NCI-H2171 treated with DMSO at 0.1 percent for 48 hours (cell line): Measurements from ENCODE around the gene LUZP1.

Experiments
- DNase-seq: peaks from one replicate; lab custom pipeline; 2025; lab: John Stamatoyannopoulos, UW

The LUZP1 gene

DNA sequence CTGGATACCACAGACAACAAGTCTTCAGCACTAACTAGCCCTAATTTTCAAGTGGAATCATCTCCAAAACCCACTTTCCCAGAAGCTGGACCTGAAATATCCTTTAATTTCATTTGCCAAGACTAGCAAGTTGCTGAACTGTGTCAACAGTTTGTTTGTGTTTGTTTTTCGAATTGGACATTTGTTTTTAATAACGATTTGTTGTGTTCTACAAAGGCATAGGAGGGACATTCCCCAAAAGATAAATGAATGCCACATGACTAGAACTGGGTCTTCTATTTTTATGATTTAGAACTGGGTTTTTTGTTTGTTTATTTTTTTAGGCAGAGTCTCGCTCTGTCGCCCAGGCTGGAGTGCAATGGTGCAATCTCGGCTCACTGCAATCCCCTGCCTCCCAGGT lies 17.9 kb downstream of the LUZP1 start:
- DNase-seq, result no peak

DNA sequence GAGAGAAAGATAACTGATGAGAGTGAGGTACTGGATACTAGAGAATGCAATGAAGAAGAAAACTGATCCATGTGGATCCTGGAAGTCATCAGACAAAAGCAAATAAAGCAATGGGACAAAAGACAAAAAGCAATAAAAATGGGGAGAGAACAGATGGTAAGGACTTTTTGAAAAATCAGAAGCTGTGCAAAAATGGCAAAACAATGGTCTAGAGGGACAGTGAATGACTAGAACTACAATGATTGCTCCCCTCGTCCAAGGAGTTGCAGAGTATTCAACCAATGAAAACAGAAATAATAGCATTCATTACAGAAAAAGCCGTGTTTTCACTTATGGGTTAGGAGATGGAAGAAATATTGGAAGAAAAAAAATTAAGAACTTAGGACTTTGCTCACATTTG lies 18.5 kb downstream of the LUZP1 start:
- peak; percentile 60 for DNase-seq

DNA sequence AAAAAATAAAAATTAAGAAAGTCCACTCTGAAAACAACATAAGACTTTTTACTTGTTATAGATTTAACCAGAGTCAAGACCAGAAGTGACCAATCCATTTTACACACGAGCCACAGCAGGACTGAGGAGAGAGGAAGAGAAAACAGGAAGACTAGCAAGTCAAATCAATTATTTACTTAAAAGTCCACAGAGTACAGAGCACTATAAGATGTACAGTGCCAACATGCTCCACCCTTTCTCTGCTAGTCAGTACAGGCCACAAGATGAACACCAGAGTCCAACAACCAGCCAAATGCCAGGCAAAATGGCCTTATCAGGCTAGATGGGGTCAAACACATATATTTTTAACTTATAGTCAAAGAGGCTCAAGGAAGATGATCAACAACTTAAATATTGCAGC lies 19.5 kb downstream of the LUZP1 start:
- no peak for DNase-seq

DNA sequence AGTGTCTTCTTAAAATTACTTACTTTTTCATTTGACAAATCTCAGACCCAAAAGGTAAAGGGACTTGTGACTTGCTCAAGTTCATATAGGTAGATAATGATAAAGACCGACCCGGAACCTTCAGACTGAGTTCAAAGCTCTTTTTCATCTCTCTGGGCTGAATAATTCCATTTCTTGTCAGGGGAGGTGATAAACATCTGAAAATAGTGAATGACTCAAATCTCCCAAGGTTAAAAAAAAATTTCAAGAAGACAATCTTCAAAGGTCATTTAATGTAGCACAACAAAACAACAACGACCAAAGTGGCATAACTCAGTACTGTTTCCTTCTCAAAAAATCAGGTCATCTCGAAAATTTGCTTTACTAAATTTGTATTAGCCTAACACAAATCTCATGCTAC lies 20.6 kb downstream of the LUZP1 start:
- DNase-seq, result no peak

DNA sequence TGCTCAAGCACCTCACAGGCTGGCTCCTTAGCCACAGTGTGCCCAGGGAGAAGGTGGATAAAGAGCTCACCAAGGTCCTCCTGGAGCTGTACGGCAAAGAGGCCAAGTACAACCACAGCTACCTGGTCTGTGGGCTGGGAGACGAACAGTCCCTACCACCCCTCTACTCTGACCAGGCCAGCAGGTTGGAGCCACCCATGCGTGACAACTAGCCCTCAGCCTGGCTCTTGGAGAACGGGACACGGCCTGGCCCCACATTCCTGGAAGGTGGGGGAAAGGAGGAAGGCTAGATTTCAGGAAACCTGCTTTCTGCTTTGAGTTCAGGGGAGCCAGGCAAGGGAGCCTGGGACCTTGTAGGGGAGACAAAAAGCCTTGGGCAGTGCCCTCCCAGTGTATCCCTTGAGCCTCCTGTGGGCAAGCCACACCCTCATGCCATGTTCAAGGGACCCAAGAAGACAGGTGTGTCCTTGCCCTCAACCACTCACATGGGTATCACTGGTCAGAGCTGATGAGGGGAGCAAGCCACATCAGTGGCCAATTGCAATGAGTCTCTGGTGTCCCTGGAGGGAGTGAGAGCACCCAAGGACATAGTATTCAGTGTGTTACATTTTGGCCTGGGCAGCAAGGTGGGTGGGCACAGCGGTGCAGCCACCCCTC lies 27.6 kb downstream of the LUZP1 start:
- no peak for DNase-seq

DNA sequence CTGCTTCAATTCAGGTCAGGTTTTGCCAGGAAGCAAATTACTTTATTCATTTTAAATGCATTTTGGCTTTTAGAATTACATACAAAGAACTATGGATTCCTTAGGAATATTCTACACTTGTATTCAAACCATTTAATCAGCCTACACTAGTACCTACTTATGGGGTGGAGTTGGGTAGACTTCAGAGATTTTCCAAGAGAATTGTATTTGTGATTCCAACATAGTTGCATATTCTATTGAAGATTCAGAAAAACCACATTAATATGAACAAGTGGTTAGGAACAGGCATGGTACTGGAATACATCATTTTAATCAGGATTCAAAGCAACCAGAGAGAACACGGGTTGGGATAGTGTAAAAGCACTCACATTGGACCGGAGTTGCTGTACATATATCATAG lies 33.4 kb downstream of the LUZP1 start:
- no peak for DNase-seq

DNA sequence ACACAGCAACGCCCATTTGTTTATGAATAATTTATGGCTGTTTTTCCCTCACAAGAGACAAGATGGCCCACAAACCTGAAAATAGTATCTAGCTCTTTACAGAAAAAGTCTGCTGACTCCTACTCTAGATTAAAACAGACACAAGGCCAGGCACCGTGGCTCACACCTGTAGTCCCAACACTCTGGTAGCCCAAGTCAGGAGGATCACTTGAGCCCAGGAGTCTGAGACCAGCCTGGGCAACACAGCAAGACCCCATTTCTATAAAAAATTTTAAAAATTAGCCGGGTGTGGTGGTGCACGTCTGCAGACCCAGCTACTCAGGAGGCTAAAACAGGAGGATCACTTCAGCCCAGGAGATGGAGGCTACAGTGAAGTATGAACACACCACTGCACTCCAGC lies 34.6 kb downstream of the LUZP1 start:
- no peak for DNase-seq

DNA sequence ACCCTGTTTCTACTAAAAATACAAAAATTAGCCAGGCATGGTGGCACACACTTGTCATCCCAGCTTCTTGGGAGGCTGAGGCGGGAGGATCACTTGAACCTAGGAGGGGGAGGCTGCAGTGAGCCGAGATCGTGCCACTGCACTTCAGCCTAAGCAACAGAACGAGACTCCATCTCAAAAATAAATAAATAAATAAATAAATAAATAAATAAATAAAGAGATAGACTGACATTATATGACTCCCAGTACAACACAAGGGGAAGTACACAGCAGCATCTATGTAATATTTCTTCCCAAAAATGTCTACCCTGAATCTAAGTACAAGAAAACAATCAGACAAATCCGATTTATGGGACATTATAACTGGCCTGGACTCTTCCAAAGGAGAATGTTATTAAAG lies 35.1 kb downstream of the LUZP1 start:
- no peak for DNase-seq

DNA sequence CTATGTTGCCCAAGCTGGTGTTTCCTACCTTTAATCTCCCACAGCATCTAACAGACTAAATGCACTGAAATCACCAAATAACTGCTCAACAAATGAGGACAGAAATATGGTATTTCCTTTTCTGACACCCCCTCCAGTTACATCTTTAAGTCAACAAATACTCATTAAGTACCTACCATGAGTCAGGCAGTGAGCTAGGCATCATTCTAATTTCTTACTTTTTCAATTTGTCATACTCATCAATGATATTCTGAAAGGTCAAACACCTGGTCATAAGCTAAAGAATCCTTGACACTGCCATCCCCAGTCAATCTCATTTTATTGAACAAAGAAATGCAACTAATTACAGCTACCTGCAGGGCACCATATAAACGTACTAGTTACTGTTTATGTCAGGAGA lies 36.6 kb downstream of the LUZP1 start:
- no peak for DNase-seq

DNA sequence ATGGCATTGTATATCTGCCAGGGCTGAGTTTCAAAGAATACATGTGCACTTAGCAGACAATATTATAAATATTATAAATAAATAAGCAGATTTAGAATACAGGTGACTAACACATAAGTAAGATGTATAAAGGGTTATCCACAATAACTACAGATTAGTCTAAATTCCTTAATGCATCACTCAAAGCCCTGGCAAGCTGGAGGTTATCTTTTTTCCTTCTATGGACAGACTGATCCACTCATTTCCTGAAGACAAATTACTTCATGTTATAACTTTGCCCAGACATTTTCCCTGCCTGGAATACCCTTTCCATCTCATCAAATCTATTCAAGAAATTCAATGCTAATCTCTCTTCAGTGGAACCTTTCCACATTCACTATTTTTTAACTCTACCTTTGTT lies 38.8 kb downstream of the LUZP1 start:
- DNase-seq, result no peak

DNA sequence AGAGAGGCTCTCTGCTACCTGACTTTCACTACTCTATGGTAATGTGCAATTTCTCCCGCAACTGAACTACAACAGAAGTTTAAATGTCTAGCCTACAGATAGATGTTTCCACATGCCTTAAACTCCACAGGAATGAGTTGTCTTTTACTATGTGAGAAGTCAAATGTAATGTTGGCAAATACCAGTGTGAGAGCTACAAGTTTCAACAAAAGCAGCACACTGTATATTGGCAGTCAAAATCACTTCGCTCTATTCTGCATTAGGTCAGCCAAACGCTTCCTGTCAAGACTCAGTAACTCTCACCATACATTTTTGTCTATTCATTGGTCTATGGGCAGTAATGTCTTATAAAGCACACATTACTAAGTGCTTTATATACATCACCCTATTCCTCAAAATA lies 41.9 kb downstream of the LUZP1 start:
- DNase-seq, result no peak

DNA sequence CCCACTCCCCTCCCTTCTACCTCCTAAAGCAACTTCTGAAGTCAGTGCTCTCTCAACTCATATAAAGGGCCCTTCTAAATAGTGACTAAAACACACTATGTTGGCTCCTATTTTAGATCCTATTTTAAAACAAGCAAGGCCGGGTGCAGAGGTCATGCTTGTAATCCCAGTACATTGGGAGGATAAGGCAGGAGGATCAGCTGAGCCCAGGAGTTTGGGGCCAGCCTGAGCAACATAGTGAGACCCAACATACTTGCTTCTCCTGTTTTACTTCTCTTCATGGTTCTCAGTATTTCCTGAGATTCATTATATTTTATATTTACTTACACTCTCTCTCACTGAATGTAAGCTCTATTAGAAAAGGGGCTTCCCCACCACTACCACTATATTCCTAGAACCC lies 42.5 kb downstream of the LUZP1 start:
- no peak for DNase-seq

DNA sequence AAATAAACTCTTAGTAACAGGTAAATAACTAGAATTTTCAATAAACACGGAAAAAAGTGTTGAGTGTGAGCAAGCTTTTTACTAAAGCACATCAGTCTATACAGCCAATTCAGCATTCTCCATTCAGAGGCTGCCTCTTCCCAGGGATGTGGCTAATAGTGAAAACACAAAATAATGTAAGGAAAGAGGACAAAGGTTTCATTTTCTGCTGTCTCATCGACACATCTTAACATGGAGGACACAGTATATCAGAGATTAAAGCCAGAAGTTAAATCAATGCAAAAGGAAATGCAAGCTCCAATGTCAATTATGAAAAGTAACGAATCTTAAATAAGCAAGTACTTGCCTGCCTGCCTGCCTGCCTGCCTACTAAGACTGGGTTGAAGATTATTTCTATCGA lies 43.2 kb downstream of the LUZP1 start:
- no peak for DNase-seq

DNA sequence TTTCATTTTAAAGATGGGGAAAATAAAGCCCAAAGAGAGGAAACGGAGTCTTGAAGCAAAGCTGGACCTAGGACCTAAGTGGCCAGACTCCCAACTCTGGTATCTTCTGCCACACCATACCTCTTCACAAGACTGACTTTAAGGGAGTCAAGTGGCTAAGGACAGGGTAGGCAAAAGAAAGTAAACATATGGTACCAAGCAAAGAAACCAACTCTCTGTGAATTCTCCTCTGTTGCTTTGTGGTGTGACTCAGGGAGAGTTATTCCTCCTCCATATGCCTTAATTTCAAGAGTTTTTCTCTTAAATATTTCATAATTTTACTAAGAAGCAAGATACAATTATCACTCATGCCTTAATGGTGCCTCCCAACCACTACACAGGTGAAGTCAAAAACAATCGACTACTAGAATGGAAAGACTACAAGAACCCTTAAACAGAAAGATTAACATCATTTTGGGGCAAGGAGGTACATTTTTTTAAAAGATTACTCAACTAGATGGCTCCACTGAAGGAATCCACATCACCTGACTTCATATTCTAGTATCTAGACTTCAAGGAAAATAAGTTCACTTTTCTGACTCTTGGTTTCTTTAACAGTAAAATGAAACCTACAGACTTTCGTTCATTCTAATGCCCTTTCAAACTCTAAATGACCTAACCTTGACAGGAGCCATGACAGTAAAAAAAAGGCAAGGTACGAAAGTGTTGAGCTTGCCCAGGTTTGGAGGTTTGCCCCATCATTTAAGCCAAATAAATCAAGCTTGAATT lies 44.2 kb downstream of the LUZP1 start:
- DNase-seq, result no peak

DNA sequence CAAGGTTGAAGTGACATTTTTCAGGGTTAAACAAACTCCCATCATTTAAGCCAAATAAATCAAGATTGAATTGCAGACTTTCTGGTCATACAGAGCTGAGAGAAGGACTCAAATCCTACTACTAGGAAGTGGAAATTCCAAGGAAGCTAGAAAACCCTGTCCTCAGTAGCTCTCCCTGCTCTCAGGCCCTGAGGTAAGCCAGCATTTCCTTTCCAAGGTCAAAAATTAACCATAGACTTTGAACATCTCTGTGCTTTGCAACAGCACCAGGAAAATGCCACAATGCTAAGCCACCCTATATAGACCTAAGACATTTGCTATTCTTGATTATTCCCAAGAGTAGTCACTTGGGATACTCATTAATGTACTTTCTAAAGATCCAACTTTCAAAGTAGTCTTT lies 45.1 kb downstream of the LUZP1 start:
- DNase-seq, result no peak

DNA sequence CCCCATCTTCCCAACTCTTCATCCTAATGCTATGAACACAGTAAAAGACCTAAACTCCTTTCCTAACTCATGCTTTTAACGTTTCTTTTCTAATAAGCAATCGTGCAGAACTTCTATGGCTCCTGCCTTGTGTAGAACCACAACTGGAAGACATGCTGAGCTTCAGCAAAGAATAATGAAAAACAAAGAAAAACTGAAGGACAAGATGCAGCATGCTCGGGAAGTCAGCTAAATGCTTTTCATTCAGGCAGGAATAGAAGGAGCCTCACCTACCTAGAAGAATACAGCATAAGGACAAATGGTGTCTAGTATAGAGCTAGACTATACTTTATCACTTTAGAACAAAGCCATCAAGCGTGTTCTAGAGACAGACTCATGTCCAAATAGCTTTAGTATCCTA lies 45.9 kb downstream of the LUZP1 start:
- no peak for DNase-seq

DNA sequence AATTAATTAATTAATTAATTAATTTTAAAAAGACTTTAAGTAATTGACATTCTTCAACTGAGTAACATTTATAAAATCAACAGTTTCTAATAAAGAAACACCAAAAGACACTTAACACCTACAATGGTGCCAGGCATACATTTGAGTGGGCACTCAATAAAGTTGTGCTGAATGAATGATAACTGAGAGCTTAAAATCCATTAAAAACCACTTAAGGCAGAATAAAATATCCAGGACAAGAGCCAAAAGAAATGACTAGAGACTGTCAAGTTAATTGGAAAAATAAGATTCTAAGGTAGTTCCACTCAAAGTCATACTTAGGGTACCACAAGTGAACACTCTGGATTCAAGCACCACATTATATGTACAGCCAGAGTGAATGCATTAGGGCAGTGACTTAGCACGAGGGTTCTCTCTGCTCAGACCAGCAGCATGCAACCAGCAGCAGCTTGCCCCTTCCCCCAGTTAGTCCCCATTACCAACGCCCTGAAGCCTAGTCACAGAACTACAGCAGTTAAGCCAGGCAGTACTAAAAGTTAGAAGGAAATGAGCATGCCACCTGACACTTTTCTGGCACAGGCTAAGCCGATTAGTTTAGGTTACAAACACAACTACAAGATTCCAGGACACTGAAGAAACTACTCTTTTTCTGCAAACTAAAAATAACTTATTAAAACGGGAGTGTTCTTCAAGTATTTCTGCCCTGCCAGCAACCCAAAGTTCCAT lies 46.5 kb downstream of the LUZP1 start:
- no peak for DNase-seq

DNA sequence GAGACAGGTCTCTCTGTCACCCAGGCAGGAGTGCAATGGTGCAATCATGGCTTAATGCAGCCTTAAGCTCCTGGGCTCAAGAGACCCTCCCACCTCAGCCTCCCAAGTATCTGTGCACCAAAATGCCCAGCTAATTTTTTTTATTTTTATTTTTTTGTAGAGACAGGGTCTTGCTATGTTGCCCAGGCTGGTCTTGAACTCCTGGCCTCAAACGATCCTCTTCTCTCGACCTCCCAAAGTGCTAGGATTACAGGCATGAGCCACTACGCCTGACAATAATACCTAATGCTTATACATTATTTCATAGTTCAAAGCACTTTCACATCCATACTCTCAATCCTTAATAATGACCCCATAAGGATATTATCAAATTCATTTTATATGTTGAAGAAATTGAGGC lies 48.3 kb downstream of the LUZP1 start:
- DNase-seq, result no peak

DNA sequence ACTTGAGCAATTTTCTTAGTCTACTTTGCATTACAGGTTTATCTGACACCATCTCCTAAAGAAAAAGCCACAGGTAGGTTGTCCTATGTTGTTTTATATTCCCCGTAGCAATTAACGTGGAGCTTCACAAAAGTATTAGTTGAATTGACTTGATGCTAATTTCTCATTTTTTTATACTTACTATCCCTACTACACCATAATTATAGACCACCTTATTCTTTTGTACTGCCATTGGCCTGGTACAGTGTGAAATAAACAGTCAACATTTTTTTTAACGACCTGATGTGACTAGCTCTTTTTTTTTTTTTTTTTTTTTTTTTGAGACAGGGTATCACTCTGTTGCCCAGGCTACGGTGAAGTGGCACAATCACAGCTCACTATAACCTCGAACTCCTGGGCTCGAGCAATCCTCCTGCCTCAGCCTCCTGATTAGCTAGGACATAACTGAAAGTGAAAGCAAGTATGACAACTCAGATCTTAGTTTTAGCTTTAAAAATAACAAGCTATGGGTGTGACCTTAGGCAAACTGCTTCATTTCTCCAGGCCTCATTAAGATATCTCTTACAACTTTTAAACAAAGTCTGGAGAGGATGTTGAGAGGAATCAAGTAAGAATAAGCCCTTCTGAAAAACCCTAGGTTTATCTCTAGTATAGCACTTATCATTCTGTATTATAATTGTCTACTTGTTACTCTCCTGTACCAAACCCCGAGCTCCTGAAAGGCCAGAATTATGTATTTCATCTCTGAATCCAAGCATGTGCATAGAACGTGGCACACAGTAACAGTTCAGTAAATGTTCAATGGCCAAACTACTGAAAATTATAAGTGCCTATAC lies 49.5 kb downstream of the LUZP1 start:
- DNase-seq, result no peak

DNA sequence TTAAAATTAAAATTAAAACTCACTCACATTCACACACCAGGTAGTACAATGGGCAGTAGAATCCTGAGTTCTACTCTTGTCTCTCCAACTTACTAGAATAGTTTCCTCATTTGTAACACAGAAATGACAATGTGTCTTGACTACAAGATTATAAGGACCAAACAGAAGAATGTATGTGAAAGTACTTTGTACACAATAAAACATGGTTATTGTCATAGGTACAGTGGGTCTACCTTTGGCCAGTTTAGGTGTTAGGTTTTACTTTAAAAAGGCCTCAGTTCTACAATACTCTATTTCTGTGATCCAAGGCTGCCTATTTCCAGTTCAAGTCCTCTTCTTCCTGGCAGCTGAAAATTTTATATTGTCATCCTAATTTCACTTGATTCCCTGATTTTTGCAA lies 50.2 kb downstream of the LUZP1 start:
- DNase-seq, result no peak

DNA sequence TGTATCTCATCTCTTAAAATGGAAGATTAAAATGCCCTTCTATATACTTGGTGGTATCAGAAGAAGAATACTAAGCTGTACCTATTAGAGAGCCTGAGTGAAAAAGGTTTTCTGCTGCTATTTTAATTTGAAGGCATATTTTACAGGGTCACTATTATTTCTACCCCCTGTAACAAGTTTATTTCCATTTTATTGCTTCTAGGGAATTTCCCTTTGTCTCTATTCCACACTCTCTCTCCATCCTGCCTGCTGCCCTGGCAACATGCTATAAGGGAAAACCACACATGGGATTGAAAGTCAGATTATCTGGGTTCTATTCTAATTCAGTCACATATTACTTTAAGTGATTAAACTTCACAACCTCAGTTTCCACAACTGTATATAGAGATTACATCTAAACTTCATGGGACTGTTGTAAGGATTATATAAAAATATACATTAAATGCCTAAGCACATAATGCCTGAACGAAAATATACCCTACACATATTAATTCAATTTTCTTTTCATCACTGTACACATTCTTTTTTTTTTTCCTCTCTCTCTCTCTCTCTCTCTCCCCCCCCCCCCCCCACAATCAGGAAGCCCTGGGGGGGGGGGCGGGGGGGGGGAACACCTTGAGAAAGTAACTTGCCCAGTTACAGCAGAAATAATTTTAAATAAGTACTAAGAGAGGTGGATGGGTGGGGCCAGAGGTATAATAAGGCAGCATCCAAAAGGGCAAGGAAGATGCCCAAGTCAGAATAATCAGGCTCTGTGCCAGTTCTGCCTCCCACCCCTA lies 51.5 kb downstream of the LUZP1 start:
- no peak for DNase-seq
